H1 (cell line): ENCODE data around the gene UCKL1. TPM values are rescaled to one million over a fixed set of nuclear protein-coding genes. Genes with fewer than 3 reads are reported as not detected.

Experiments
- ASH2L ChIP-seq: fragments of 200-600, 300-600 bp; sonication (generic); IDR thresholded peaks from one replicate; pipeline ENCODE4 v1.7.1; 2017; ENCODE audit warnings: low read length
- ATF3 ChIP-seq: IDR thresholded peaks from 2 replicates; pipeline ENCODE4 v1.6.1; 2011; ENCODE audit warnings: low read depth, mild to moderate bottlenecking, low read length; ENCODE audit not compliant: insufficient read depth
- BCL11A ChIP-seq, 2 experiments: IDR thresholded peaks; one replicate each; pipeline ENCODE4 v1.6.1; 2011; ENCODE audit warnings: low read depth in 2 of 2, low read length in 2 of 2, mild to moderate bottlenecking in 2 of 2
- BRCA1 ChIP-seq: IDR thresholded peaks from 2 replicates; pipeline ENCODE4 v1.6.1; 2012; ENCODE audit warnings: low read depth, low read length, improper control_type of control experiment
- CHD1 ChIP-seq: IDR thresholded peaks from 2 replicates; pipeline ENCODE4 v1.6.1; 2012; ENCODE audit warnings: low read depth, low read length, improper control_type of control experiment
- CREB1 ChIP-seq: IDR thresholded peaks from 2 replicates; pipeline ENCODE4 v1.6.1; 2012; ENCODE audit warnings: inconsistent platforms
- CTBP2 ChIP-seq: IDR thresholded peaks from 2 replicates; pipeline ENCODE4 v1.7.0; 2011; ENCODE audit warnings: borderline replicate concordance, mild to moderate bottlenecking, moderate library complexity, mixed read lengths, low read length; ENCODE audit not compliant: insufficient read depth, insufficient read length
- EZH2 ChIP-seq: fragments of 200-600 bp; sonication (generic); IDR thresholded peaks from 2 replicates; pipeline ENCODE4 v1.7.1; 2012; ENCODE audit warnings: low read depth, mild to moderate bottlenecking, moderate library complexity, low read length, inconsistent platforms; ENCODE audit not compliant: severe bottlenecking
- HDAC2 ChIP-seq, 2 experiments: fragments of 300-600 bp in 1 of 2; sonication (generic) in 1 of 2; IDR thresholded peaks; 2 replicates each; pipeline ENCODE4 v1.6.1; 2011 to 2012; ENCODE audit warnings: low read depth in 2 of 2, low read length in 2 of 2, mild to moderate bottlenecking in 2 of 2, moderate library complexity in 2 of 2, borderline replicate concordance in 1 of 2, inconsistent platforms in 1 of 2
- JUND ChIP-seq: IDR thresholded peaks from 2 replicates; pipeline ENCODE4 v1.6.1; 2011; ENCODE audit warnings: mild to moderate bottlenecking, improper control_type of control experiment, low read length
- KDM1A ChIP-seq: fragments of 200-600, 300-600 bp; sonication (generic); IDR thresholded peaks from 2 replicates; pipeline ENCODE4 v1.7.1; 2016; ENCODE audit warnings: mild to moderate bottlenecking, low read length, borderline replicate concordance
- KDM5A ChIP-seq: fragments of 200-600 bp; IDR thresholded peaks from 2 replicates; pipeline ENCODE4 v1.7.1; 2012; ENCODE audit warnings: mild to moderate bottlenecking, low read length, inconsistent platforms, mixed read lengths
- MAX ChIP-seq: IDR thresholded peaks from 2 replicates; pipeline ENCODE4 v1.6.1; 2012; ENCODE audit warnings: inconsistent platforms
- NRF1 ChIP-seq: IDR thresholded peaks from 2 replicates; pipeline ENCODE4 v1.6.1; 2011; ENCODE audit warnings: mild to moderate bottlenecking, low read depth, low read length, improper control_type of control experiment
- POU5F1 ChIP-seq: IDR thresholded peaks from 2 replicates; pipeline ENCODE4 v1.6.1; 2011; ENCODE audit warnings: low read depth, mild to moderate bottlenecking, low read length, moderate library complexity
- RBBP5 ChIP-seq: IDR thresholded peaks from 2 replicates; pipeline ENCODE4 v1.7.1; 2012; ENCODE audit warnings: low read depth, mild to moderate bottlenecking, inconsistent platforms, low read length, moderate library complexity, borderline replicate concordance
- RXRA ChIP-seq: IDR thresholded peaks from 2 replicates; pipeline ENCODE4 v1.6.1; 2011; ENCODE audit warnings: low read depth, mild to moderate bottlenecking, low read length, moderate library complexity; ENCODE audit not compliant: insufficient read depth
- SIN3A ChIP-seq, 2 experiments: IDR thresholded peaks in 1 of 2; conservative IDR thresholded peaks in 1 of 2; 2 replicates each; pipeline ENCODE4 v1.6.1; 2011 to 2012; ENCODE audit warnings: low read length in 2 of 2, improper control_type of control experiment in 1 of 2, low read depth in 1 of 2, mild to moderate bottlenecking in 1 of 2
- SIRT6 ChIP-seq: IDR thresholded peaks from one replicate; pipeline ENCODE4 v1.7.1; 2012; ENCODE audit warnings: low read length, inconsistent platforms
- SIX5 ChIP-seq: IDR thresholded peaks from 2 replicates; pipeline ENCODE4 v1.6.1; 2011; ENCODE audit warnings: mild to moderate bottlenecking, low read depth, low read length
- SP2 ChIP-seq: IDR thresholded peaks from 2 replicates; pipeline ENCODE4 v1.6.1; 2012; ENCODE audit warnings: mild to moderate bottlenecking, low read length, inconsistent platforms
- SRF ChIP-seq: IDR thresholded peaks from 2 replicates; pipeline ENCODE4 v1.6.1; 2011; ENCODE audit warnings: mild to moderate bottlenecking, low read depth, low read length, moderate library complexity
- SUZ12 ChIP-seq: fragments of 200-600 bp; sonication (generic); IDR thresholded peaks from 2 replicates; pipeline ENCODE4 v1.6.1; 2012; ENCODE audit warnings: mild to moderate bottlenecking, inconsistent platforms, low read length, moderate library complexity, mixed read lengths
- TAF1 ChIP-seq: IDR thresholded peaks from 2 replicates; pipeline ENCODE4 v1.6.1; 2011; ENCODE audit warnings: mild to moderate bottlenecking, low read depth, low read length
- YY1 ChIP-seq: IDR thresholded peaks from 2 replicates; pipeline ENCODE4 v1.6.1; 2011; ENCODE audit warnings: low read depth, mild to moderate bottlenecking, low read length
- polyA plus RNA-seq, 7 experiments: library from polyadenylated mRNA; depleted of rRNA in 3 of 7; stranded (reverse) in 5 of 7; unstranded in 2 of 7; fragments of >200 nt in 5 of 7; fragments of 200-250 nt in 2 of 7; gene quantifications; 1 replicate in 5 of 7; 2 replicates in 1 of 7; 4 replicates in 1 of 7; pipeline versions ENCODE4 v1.2.1 to v1.2.3, GENCODE V29; 2011 to 2013; ENCODE audit warnings: missing spikeins in 2 of 7, mixed read lengths in 2 of 7
- total RNA-seq: library from RNA; stranded (reverse); fragmentation: NEBNext Ultra II Directional; extraction: Animal tissue kit (Norgen Biotek cat#: 25700); gene quantifications from 2 replicates; pipeline ENCODE4 v1.2.1, GENCODE V29; 2021

UCKL1 gene
- total and polyA plus RNA-seq, 2 of the 8 experiments (the other 6 are each of a cell fraction or from before 2014, with no cell fraction given) = 36.5 to 91.2 TPM

DNA sequence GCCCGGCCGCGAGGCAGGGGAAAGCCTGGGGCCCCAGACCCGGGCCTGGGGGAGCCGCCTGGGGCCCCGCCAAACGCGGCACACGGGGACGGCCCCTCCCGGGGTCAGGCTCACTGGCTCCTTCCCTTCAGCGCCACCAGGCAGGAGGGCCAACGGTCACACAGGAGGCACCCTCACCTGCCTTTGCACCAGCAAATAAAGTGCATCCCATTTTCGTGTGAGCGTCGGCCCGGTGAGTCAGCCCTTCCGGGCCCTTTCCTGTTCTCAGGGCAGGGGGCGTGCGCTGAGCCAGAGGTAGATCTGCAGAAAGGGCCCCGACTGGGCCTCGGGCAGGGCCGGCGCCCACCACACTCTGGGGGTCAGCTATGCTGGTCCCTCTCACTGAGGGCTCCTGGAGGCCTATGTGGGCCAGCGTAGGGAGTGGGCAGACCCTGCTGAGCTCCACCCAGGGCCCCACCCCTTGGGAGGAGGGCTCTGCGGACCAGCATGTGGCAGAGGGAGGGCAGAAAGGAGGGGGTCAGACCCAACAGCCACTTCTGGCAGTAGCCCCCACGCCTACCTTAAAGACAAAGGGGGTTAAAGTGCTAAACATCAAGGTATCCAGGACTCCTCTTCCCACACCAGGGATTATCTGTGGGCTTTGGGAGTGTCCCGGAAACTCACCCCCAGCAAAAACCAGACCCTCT lies 931 bp upstream of the UCKL1 start (continued):
- TF ChIP-seq ATF3 (no peak), HDAC2 (IDR thresholded peaks at IDR 0.05; ENCODE audit: borderline replicate concordance in 1 of 2, low read depth in 2 of 2, low read length in 2 of 2) (peak in 1 of 2 experiments; percentile 88; a peak in 2 of 4 replicates), MAX (peak; percentile 40; the same call in 1 of the 2 replicates), SIRT6 (no peak), CTBP2 (no peak), CHD1 (no peak), CREB1 (no peak), SIN3A (conservative IDR thresholded peaks at IDR 0.05 in 1 of 2, IDR thresholded peaks at IDR 0.05 in 1 of 2; ENCODE audit: low read depth in 1 of 2, low read length in 2 of 2) (no peak; a peak in 1 of 4 replicates), KDM1A (no peak), RBBP5 (no peak), YY1 (no peak), SRF (no peak), KDM5A (no peak), TAF1 (peak; percentile 29; the same call in 1 of the 2 replicates), SP2 (no peak), EZH2 (no peak), BRCA1 (no peak), NRF1 (no peak), RXRA (no peak), SUZ12 (no peak), ASH2L (no peak), BCL11A (IDR thresholded peaks at IDR 0.05; ENCODE audit: low read depth in 2 of 2, low read length in 2 of 2) (no peak), POU5F1 (no peak), JUND (peak; percentile 46; the same call in 1 of the 2 replicates), SIX5 (no peak)
